ENCODE data around the gene RAD51D.

- TF ChIP-seq GATA2 (IDR thresholded peaks at IDR 0.05; ENCODE audit: low read depth, low read length) (no peak), GATA3 (IDR thresholded peaks at IDR 0.05; ENCODE audit: low read depth, low read length) (no peak)
Observed at GRCh38 chr17:35084987-35085386, 34.7 kb downstream of the RAD51D start.
